ENCODE data around the gene NCMAP.

The NCMAP gene

GRCh38 chr1:24580756-24581155, 24.9 kb downstream of the NCMAP start:
- no peak for TF ChIP-seq TAF1 (IDR thresholded peaks at IDR 0.05; ENCODE audit: borderline replicate concordance, insufficient read depth, low read length)
- no peak for TF ChIP-seq REST (IDR thresholded peaks at IDR 0.05; ENCODE audit: insufficient read depth in 1 of 2, low read depth in 2 of 2, low read length in 2 of 2)
- TF ChIP-seq POLR2AphosphoS5 (IDR thresholded peaks at IDR 0.05; ENCODE audit: low read depth, low read length): no peak
- no peak for TF ChIP-seq SIN3A (IDR thresholded peaks at IDR 0.05; ENCODE audit: borderline replicate concordance, insufficient read depth, low read length)
- no peak for TF ChIP-seq FOXP2 (optimal IDR thresholded peaks at IDR 0.05; ENCODE audit: borderline replicate concordance, extremely low read depth, extremely low read length, insufficient read depth)

- TF ChIP-seq SIN3A (IDR thresholded peaks at IDR 0.05; ENCODE audit: borderline replicate concordance, insufficient read depth, low read length) (no peak), POLR2AphosphoS5 (IDR thresholded peaks at IDR 0.05; ENCODE audit: low read depth, low read length) (no peak), REST (IDR thresholded peaks at IDR 0.05; ENCODE audit: insufficient read depth in 1 of 2, low read depth in 2 of 2, low read length in 2 of 2) (no peak), TAF1 (IDR thresholded peaks at IDR 0.05; ENCODE audit: borderline replicate concordance, insufficient read depth, low read length) (no peak), FOXP2 (optimal IDR thresholded peaks at IDR 0.05; ENCODE audit: borderline replicate concordance, extremely low read depth, extremely low read length, insufficient read depth) (no peak)
Measured at GRCh38 chr1:24584171-24584647, 28.3 kb downstream of the NCMAP start.

GRCh38 chr1:24586119-24586518, 30.2 kb downstream of the NCMAP start:
- TF ChIP-seq POLR2AphosphoS5 (IDR thresholded peaks at IDR 0.05; ENCODE audit: low read depth, low read length) (no peak), REST (IDR thresholded peaks at IDR 0.05; ENCODE audit: insufficient read depth in 1 of 2, low read depth in 2 of 2, low read length in 2 of 2) (no peak), SIN3A (IDR thresholded peaks at IDR 0.05; ENCODE audit: borderline replicate concordance, insufficient read depth, low read length) (no peak), TAF1 (IDR thresholded peaks at IDR 0.05; ENCODE audit: borderline replicate concordance, insufficient read depth, low read length) (no peak), FOXP2 (optimal IDR thresholded peaks at IDR 0.05; ENCODE audit: borderline replicate concordance, extremely low read depth, extremely low read length, insufficient read depth) (no peak)

- TF ChIP-seq FOXP2 (optimal IDR thresholded peaks at IDR 0.05; ENCODE audit: borderline replicate concordance, extremely low read depth, extremely low read length, insufficient read depth) (no peak), TAF1 (IDR thresholded peaks at IDR 0.05; ENCODE audit: borderline replicate concordance, insufficient read depth, low read length) (no peak), POLR2AphosphoS5 (IDR thresholded peaks at IDR 0.05; ENCODE audit: low read depth, low read length) (no peak), REST (IDR thresholded peaks at IDR 0.05; ENCODE audit: insufficient read depth in 1 of 2, low read depth in 2 of 2, low read length in 2 of 2) (no peak), SIN3A (IDR thresholded peaks at IDR 0.05; ENCODE audit: borderline replicate concordance, insufficient read depth, low read length) (no peak)
Measured at GRCh38 chr1:24586970-24587820, 31.3 kb downstream of the NCMAP start.

Measured in PFSK-1 (cell line).